Kidney tubule cell (primary cell): ENCODE measurements around the gene CNNM3.
A peak's percentile ranks its signal among the peaks of the same experiment; 100 is the strongest.

ENCODE experiments used
- DNase-seq: peaks from one replicate; pipeline ENCODE4 v3.0.0-alpha.2; 2018; ENCODE audit warnings: low spot score

The CNNM3 gene

DNA sequence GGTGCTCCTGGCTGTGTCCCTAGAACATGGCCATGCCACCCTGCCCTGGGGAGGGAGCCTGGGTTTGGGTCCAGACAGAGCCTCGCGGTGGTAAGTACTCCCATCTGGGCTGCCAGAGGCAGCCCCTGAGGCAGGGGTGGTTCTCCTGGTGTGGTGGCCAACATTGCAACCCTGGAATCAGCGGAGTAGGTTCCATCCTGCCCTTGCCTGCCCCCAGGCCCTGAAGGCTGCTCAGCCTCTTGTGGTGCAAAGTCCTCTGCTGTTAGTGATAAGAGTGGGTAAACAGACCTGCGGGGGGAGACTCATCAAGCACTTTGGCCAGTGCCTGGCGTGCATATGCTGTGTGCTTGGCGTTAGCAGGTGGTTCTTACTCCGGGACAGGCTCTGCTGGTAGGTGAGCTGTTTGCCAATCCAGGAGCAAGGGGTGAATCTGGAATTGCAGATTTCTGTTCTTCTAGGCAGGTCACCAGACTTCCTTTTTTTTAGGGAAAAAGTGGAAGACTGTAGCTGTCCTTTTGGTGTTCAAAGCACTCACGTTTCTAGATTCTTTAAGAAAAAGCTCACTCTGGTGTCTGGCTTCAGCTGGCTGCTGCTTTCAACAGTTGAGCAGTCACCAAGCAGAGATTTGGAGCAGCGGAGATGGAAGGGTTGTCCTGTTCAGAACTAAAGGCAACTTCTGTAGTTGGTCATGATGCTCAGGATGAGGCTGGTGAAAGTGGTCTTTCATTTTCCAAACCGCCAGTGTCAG, 3.2 kb downstream of the CNNM3 start:
- no peak for DNase-seq

DNA sequence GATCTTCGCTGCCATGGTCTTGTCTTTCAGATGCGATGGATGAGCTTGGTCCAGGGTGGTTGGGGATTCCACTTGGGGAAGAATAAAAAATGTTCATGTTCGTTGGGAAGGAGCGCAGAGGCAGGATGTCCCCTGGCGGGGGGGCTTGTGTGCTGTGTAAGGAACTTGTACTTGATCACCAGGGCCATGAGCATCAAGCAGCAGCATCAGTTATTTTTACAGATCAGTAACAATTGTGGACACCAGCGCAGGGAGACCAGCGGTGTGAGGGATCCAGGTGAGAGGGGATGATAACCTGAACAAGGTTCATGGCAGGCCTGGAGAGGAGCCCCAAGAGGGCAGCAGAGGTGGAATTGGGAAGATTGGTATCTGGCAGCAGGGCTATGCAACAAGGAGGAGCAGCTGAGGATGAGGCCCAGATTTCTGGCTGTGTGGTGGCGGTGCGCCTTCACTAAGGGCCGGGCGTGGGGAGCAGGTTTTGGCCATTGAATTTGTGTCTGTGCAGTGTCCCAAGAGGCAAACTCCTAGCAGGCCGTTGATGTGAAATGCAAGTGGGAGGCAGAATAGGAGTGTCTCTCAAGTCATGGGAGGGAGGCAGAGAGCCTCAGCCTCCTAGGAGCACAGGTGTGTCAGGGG, 3.9 kb downstream of the CNNM3 start:
- no peak for DNase-seq

DNA sequence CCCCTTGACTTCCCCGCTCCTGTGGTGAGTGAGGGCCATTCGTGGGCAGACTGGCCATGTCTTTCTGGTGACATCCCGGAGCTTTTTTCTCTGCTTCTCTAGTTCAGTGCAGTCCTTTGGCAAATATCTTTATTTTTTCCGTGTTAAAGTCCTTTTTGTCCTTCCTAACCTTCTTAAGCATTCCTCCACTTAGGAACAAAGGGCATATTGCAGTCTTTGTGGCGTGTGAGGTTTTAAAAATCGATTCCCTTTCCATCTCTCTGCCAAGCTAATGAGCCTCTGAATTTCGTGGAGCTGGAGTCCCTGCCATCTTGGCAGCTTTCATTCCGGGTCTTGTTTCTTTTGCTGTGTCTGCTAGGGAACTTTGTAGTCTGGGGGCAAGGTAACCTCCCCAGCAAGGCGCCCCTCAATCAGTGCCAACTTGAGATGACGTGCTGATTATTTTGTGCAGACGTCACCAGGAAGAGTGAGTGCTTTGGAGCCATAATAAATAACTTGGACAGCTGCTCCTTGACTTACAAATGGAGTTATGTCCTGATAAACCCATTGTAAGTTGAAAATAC, 5.1 kb downstream of the CNNM3 start:
- DNase-seq, result no peak

DNA sequence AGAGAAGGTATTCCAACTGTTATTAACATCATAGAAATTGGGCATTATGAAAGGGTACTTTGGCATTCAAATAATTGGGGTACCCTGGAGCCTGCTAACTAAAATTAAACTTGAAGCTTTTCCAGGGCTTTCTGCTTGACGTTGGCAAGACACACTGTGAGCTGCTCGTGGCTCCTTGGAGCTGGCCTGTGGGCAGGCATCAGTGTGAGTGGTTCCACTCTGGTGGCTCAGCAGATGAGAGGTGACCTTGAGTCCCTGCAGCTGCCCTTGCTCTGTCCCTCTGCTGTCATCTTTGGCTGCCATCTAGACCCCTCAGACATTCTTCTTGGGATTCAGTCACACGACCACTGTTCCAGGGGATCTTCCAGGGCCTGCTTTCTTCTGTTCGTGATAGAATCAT, 6.7 kb downstream of the CNNM3 start:
- no peak for DNase-seq

DNA sequence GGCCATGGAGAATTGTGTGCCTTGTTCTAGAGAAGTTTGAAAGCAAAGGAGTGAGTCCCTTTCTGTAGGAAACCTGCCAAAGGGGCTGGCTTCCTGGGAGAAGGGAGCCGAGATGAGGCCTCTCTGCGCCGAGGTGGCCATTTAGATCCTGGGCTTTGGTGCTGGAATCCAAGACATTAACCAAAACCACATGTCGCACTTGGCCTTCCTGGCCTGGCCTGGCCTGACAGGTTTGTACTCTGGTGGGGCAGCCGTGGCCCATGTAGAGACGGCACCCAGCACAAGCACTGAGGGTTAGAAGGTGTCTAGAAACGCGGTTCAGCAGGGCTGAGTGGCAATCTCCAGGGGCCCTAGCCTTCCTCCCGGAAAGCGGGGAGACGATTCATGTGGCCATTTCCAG, 7.1 kb downstream of the CNNM3 start:
- DNase-seq, result no peak

DNA sequence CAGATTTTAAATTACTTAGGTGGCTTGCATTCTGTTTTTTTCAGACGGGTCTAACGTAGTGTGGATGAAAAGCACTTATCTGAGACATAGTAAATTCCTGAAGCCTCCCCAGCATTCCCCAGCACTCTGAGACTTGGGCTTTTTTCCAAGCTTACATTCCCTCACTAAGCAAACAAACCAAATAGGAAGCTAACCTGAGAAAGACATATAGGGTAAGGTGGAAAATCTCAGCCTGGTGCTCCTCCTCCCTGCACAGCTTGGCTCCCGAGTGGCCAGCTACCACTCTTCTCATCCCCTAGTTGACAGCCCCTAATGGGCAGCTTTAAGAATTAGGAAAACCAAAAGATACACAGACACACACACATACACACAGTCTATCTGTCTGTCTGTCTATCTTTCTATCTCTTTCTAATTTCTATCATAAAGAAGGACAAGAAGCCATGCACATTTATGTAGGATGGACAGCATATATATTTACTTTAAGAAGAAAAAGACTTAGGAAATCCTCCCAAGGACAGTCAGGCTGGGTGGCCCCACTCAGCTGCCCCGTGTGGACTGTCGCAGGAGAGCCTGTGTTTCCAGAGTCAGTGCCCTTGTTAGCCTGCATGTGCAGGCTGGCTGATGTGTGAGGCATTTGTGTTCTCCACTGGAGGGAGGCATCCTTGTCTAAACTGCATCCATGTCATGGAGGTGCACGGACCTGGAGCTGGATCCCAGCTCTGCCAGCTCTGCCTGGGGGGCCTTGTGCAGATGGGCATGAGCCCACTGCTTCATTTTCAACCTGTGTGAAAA, 8.2 kb downstream of the CNNM3 start:
- DNase-seq, result peak; percentile 47

DNA sequence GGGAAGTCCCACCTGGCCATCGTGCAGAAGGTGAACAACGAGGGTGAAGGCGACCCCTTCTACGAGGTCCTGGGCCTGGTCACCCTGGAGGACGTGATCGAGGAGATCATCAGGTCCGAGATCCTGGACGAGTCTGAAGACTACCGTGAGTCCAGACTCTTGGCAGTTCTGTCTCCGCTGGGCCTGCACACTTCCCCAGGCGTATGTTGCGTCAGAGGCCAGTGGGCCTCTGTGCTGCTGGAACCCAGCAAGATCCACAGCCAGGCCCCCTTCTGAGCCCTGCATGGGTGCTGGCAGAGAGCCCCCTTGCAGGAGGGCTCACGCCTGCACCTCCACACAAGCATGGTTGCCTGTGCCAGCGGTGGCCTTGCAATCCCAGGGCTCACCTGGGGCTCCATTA, 9.0 kb downstream of the CNNM3 start:
- no peak for DNase-seq

DNA sequence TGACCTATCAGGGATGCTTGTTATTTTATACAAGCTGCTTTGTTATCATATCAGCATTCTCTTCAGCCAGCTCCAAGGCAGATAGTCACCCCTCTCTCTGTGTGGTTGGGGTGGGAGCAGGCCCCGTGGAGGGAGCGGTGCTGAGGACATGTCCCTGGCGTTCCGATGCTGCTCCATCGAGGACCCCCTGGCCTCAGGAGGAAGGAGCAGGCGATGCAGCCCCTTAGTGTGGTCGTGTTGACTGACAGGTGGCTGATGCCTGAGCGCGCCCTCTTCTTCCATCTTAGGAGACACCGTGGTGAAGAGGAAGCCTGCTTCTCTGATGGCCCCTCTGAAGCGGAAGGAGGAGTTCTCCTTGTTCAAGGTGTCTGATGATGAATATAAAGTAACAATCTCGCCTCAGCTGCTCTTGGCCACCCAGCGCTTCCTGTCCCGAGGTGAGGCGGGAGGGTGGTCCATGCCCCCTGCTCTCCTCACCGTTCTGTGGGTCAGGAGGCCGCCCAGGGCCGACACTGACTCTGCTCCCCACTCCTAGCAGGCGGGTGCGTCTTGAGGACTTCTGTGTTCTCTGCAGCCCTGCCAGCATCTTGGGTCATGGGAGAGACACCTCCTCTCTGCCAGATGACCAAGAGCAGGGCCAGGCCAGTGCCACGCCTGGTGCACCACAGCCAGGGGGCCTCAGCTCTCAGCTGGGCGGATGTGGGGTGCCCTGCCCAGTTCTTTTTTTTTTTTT, 10.6 kb downstream of the CNNM3 start:
- no peak for DNase-seq

DNA sequence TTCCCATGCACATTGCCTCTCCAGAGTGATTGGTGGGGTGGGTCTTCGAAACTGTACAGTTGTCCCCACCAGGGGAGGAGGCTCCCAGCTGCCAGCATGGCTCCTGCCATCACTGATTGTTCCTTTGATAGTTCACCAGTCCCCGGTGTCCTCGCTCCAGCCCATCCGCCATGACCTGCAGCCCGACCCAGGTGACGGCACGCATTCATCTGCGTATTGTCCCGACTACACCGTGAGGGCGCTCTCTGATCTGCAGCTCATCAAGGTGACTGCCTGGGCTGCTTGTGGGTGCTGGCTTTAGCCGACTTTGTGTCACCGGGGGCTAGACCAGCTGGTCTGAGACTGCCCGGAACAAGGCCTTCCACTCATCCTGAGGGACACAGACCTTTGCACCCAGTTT, 12.4 kb downstream of the CNNM3 start:
- no peak for DNase-seq

DNA sequence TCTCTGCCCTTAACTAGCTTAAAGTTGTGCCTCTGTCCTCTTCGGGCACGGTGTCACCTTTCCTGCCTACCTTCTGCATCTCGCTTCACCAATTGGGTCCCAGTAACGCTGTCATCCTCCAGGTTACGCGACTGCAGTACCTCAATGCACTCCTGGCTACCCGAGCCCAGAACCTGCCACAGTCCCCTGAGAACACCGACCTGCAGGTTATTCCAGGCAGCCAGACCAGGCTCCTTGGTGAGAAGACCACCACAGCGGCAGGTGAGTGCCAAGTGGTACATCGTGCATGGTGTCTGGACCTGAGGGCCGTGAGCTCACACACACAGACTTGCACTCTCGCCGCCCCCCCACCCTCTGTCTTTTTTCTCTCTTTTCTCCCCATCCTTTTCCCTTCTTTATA, 12.8 kb downstream of the CNNM3 start:
- no peak for DNase-seq

DNA sequence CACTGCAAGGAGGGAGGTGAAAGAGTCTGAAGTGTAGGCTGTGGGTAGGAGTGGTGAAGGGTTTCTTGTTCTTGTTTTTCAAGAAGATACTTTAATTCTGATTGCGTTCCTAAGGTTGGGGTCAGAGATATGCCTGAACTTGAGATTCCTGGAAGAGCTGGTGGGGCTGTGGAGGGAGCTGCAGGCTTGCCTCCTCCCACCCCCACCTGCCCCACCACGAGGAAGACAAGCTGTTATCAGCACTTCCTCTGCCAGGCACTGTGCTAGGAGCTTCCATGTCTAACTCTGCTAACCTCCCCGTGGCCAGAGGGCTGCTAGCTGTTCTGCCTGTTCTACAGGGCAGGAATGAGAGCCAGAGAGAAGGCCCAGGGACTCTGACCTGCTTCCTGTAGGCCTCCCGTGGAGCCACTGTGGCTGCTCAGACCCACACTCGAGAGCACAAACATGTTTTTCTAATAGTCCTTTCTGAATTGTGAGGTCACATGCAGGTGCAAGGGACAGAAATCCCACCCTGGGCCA, 14.0 kb downstream of the CNNM3 start:
- no peak for DNase-seq

DNA sequence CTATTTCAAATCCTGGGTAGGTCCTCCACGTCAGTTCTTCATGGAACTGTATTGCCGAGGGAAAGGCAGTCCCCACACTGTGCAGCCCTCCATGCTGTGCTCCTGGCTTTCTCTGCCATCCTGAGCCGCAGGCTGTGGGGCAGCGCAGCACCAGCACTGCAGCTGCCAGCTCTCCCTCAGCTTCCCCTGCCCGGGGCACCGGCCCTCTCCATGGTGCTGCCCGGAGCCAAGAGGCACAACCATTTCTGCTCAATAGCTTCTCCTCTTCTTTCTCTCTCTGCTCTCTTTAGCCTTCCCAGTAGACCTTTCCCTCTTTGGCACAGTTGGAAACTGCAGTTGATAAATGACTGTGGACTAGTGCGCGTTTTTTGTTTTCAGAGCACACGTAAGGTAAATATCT, 15.6 kb downstream of the CNNM3 start:
- DNase-seq, result no peak

DNA sequence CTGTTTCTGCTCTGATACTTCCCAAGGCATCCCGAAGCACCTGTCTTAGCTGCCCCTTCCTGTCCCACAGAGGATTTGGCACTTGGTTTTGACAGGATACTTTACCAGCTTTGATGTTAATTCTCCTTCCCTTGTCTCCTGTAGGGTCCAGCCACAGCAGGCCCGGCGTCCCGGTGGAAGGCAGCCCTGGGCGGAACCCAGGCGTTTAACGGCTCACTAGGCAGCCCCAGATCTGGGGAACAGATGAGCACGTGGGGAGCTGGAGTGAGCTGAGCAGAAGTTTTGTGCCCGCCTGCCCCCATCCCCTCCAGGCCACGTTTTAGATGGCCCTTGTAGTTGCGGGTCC, 16.3 kb downstream of the CNNM3 start:
- DNase-seq, result no peak

DNA sequence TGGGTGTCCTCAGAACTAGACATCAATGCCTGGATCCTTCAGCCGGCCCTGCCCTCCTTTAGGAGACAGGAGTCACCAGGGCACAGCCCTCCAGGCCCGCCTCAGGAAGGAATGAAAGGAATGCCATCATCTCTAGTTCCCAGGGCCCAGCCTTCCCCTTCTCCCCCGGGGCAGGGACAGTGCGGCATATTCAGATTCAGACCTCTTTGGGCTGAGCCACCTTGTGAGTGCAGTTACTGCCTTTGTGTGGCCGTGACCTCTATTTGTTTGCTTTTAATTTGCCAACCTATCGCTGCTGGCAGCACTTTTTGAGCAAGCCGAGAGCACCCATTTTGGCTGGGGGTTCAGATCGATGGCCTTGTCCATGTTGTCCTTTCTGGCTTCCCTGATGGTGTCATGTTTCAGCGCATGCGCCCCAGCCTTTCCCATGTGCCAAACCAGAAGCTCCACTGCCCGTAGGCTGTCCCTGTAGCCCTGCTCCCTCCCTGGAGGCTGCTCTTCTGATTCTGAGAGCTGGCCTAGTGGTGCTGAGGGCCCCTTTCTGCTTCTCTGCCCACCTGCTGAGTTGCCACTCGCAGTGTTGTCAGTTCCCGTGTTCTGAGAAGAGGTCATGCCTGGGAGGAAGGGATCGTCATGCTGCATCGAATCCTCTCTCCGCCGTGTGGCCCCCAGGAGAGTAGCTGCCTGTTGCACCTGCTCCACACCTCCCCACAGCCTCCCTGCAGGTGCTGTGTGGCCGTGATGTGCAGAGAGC, 16.9 kb downstream of the CNNM3 start:
- DNase-seq, result peak; percentile 66

DNA sequence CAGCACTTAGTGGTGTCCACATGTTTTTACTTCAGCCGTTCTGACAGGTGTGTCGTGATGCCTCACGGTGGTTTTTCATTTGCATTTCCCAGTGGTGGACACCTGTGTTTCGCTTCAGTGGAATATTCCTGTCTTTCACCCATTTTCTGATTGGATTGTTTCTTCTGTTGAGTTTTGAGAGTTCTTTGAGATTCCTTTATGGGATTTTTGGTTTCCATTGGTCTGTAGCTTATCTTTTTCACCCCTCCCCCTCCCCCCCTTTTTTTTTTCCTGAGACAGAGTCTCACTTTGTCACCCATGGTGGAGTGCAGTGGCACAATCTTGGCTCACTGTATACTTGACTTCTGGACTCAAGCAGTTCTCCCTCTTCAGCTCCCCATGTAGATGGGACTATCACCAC, 19.8 kb downstream of the CNNM3 start:
- no peak for DNase-seq

DNA sequence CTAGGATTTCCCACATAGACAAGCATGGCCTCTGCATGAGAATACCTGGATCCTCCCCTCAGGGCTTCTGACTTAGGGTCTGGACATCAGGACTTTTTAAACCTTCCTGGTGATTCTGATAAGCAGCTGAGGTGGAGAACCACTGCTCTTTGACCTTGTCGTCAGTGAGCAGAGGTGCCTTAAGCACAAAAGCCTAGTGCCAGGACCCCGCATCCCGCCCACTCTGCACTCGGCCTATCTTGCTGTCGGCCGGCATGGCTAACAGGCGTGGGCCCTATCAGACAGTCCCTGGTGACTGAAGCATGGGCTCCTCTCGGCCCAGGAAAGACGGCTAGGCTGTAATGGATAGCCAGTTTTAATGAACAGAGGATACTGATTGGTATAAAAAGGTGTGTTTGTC, 21.5 kb downstream of the CNNM3 start:
- DNase-seq, result no peak

DNA sequence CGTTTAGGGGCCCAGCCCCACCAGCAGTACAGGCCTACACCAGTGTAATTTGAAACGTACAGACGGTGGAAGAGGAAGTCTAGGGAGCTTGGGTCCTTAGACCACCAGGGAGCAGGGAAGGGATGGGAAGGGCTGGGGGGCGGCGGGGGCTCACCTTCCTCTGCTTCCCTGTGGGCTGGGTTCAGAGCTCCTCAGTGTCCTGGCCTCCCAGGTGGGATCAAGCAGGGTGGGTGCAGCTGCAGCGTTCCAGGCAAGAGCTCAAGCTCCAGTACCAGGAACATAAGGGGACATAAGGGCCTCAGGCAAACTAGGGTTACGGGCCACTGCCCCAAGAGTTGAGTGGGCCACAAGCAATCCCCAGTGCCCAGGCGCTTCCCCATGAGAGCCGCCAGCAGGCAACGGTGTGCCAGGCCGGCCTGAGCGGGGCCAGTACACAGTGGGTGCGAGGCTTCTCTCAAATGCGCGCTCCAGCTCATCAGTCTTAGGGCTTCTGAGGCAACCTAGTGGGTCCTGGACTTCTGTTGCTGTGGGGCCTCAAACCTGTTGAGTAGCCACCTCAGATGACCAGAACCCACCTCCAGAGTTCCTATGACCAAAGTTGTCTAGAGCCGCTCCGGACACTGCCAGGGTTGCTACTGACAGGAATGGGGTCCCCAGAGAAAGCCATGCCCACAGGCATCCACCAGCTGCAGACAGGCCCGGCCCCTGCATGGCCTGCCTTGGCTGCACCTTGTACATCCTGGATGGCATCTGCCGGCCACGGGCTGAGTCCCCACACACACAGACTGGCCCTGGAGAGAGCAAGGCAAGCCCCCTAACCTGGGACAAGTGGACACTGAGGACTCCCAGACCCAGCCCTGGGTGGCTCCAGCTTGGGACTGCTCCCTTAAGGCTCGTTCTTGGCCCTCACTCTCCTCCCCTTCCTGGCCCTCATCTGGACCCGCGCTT, 22.6 kb downstream of the CNNM3 start:
- no peak for DNase-seq

DNA sequence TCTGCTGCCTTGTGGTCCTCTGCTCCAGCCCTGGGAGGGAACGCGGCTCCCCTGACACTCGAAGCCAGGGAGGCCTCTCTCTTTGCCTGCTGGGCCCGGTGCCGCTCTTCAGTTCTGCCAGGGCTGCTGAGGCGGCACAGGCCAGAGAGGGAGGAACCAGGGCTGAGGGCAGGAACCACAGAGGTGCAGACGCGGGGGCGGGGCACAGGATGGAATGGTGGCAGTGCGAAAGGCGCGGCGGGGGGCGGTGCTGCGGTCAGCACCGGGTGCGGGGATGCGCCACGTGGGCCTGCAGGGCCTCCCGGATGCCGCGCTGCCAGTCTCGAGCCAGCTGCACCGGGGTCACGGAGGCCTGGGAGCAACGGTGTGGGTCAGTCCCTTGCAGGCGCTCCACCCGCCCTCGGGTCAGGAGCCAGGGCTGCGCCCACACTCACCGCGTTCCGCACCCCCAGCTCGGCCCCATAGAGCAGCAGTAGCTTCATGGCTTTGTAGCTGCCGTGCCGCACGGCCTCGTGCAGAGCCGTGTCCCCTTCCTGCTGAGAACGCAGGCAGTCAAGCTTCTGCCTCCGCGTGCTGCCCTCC, 23.3 kb downstream of the CNNM3 start:
- DNase-seq, result no peak

DNA sequence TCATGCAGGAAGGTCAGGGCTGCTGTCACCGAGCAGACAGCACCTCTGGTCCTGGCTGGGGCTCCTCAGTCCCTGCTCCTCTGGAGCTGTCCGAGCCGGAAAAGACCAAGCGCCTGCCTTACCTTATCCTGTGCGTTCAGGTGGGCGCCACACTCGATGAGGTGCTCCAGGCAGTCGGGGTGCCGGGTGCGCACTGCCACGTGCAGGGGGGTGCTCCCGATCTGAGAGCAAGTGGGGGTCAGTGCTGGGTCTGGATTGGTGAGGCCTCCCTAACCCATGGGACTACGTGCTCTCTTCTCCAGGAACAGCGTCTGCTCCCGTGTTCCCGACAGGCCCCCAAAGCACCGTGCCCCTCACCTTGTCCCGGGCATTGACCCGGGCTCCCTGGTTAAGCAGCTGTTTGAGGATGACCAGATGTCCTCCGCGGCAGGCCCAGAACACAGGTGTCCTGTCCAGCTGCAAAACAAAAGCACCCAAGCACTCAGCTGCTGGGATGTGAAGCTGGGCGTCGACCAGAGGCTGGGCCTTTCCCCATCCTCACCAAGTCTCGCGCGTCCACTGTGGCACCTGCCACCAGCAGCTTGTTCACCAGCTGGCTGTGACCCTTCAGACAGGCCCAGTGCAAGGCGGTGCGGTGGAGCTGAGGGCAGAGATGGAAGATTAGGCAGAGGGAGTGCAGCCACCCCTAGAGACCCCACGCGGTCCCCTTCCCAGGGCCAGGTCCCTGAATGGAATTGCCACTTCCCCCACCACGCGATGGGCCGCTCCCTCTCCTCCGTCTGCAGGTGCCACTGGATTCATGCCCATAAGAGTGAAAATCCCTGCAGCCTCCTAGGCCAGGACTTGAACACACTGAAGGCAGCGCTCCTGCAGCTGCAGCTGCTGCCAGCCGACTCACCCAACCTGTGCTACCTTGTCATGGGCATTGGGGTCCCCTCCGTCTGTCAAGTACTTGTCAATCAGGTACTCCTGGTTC, 24.1 kb downstream of the CNNM3 start:
- DNase-seq, result no peak
